Motor neuron (in vitro differentiated cells): ENCODE results near the gene SETBP1. TPM values are rescaled to one million over a fixed set of nuclear protein-coding genes. Genes with fewer than 3 reads are reported as not detected.

ENCODE experiments used
- ATAC-seq, 8 experiments: fragments of 200-7000 bp; cut with Tn5 transposase; replicated peaks in 6 of 8; 2 replicates each; pipeline ENCODE4 v1.8.0; 2021; ENCODE audit warnings: mild to moderate bottlenecking in 8 of 8, moderate library complexity in 8 of 8
- H3K27ac ChIP-seq, 2 donors: fragments of 250-450 bp; sonication (Bioruptor Pico); 2 replicates each; pipeline ENCODE4 v1.9.0; 2021; ENCODE audit warnings: antibody characterized with exemption in 2 of 2, mild to moderate bottlenecking in 2 of 2, moderate library complexity in 1 of 2
- H3K4me1 ChIP-seq, 2 donors: fragments of 250-450 bp; sonication (Bioruptor Pico); replicated peaks in 1 of 2; 2 replicates each; pipeline ENCODE4 v1.6.1; 2021; ENCODE audit warnings: antibody characterized with exemption in 2 of 2, mild to moderate bottlenecking in 2 of 2, moderate library complexity in 1 of 2
- H3K4me3 ChIP-seq, 5 donors: fragments of 250-450 bp; sonication (Bioruptor Pico); 2 replicates each; pipeline ENCODE4 v1.9.0; 2021; ENCODE audit warnings: antibody characterized with exemption in 5 of 5, mild to moderate bottlenecking in 5 of 5, moderate library complexity in 4 of 5
- WGBS, 10 experiments: fragments of 450-650 bp; shearing (Covaris generic); methylation state at CpG; one replicate each; pipeline ENCODE4 v1.0.0; 2022; 5-methylcytosine and 5-hydroxymethylcytosine counted together
- in situ Hi-C, 9 experiments: fragments of 400-800 bp; cut with MboI; loops; one replicate each; pipeline ENCODE4 v1.15.0; 2021; ENCODE audit warnings: low sequenced_read_pairs in 9 of 9, low pct_unique_long_range_greater_than_20kb in 2 of 9; ENCODE audit not compliant: unreplicated experiment in 9 of 9
- total RNA-seq, 8 experiments: library from RNA; unstranded; fragments of 300-600 nt; gene quantifications; 2 replicates each; pipeline versions ENCODE4 v1.2.3 to v1.2.4, GENCODE V29; 2022

SETBP1 gene
- total RNA-seq, 8 experiments from 2014 or later: 1.3 to 37.0 (median 27.5) TPM

- Histone ChIP-seq H3K4me1 (no peaks in the 10 kb centered on the region), H3K4me3 (no peak overlapping the region), H3K27ac (no peak overlapping the region)
- 88 to 100% (median 96%) methylated on average over 2 to 8 of the region's 8 CpGs; no CpG with 5 or more reads in 1 of the 10 experiments for whole genome bisulfite sequencing, 10 experiments
- in situ Hi-C loops: no loop called here
- ATAC-seq: no peak
Measured at GRCh38 chr18:44998360-44998759, 317.7 kb downstream of the SETBP1 start.

GRCh38 chr18:45004546-45005080 lies 323.9 kb downstream of the SETBP1 start:
- no peak overlapping the region for H3K4me3 ChIP-seq
- no peak for ATAC-seq
- H3K4me1 ChIP-seq: no peaks in the 10 kb centered on the region
- in situ Hi-C loops: no loop called here
- no peak overlapping the region for H3K27ac ChIP-seq
- WGBS, 10 experiments: 76 to 100% (median 100%) methylated on average over 1 to 3 of the region's 3 CpGs; no CpG with 5 or more reads in 5 of the 10 experiments

GRCh38 chr18:45006934-45007333 lies 326.2 kb downstream of the SETBP1 start:
- no peaks in the 10 kb centered on the region for H3K4me1 ChIP-seq
- 20 to 100% (median 83%) methylated on average over 1 to 2 of the region's 2 CpGs; no CpG with 5 or more reads in 1 of the 10 experiments for WGBS, 10 experiments
- no peak overlapping the region for H3K4me3 ChIP-seq
- in situ Hi-C loops: no loop called here
- ATAC-seq: no peak
- H3K27ac ChIP-seq: no peak overlapping the region

- Histone ChIP-seq H3K4me1 (no peaks in the 10 kb centered on the region), H3K4me3 (no peak overlapping the region), H3K27ac (no peak overlapping the region)
- ATAC-seq: no peak
- in situ Hi-C loops: no loop called here
- 75 to 100% (median 100%) methylated on average over 1 to 2 of the region's 2 CpGs; no CpG with 5 or more reads in 4 of the 10 experiments for WGBS, 10 experiments
Measured at GRCh38 chr18:45007531-45007930, 326.8 kb downstream of the SETBP1 start.

DNA sequence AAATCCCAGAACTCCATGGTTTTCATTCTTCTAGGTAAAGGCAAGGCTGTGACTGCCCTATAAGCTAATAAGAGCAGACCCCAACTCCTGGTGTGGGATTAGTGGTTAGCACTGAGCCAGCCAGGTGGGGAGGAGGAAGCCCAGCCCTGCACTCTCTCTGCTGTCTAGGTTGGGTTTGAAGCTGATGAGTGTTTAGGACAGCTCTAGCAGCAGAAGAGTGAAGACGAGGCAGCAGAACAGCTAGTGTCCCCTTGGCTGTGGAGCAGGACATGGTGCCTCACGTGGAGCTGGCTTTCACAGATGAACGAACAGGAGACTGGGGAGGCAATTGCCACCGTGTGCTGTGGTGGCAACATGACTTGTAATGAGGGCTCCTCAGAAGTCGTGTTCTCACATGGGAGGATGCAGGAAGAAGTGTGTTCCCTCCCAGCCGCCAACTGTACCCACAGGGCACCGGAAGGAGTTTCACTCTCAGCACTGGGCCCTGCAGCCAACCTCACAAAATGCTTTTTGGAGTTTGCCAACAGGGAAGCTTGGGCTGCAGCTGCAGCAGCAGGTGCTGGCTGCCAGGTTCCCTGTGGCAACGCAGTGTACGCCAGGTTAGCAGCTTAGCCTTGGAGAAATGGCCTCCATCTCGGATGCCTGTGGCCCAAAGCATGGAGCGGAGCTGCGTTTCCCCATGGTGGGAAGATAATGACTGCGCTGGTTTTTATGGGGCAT lies 328.2 kb downstream of the SETBP1 start:
- H3K27ac ChIP-seq: no peak overlapping the region
- WGBS, 10 experiments: 80 to 100% (median 93%) methylated on average over 1 to 13 of the region's 13 CpGs; no CpG with 5 or more reads in 4 of the 10 experiments
- in situ Hi-C loops: no loop called here
- no peak for ATAC-seq
- H3K4me1 ChIP-seq: peaks cover 5 to 6% of the 10 kb centered on the region in 2 donors
- no peak overlapping the region for H3K4me3 ChIP-seq

GRCh38 chr18:45009756-45010155 lies 329.1 kb downstream of the SETBP1 start:
- H3K4me1 ChIP-seq: peaks cover 12 to 15% of the 10 kb centered on the region in 2 donors
- no peak overlapping the region for H3K4me3 ChIP-seq
- 50 to 95% (median 86%) methylated on average over 1 to 4 of the region's 5 CpGs; no CpG with 5 or more reads in 1 of the 10 experiments for WGBS, 10 experiments
- in situ Hi-C loops: no loop called here
- no peak for ATAC-seq
- H3K27ac ChIP-seq: no peak overlapping the region

GRCh38 chr18:45012286-45012685 lies 331.6 kb downstream of the SETBP1 start:
- Histone ChIP-seq H3K27ac (no peak overlapping the region), H3K4me1 (peaks cover 33 to 38% of the 10 kb centered on the region in 2 donors), H3K4me3 (no peak overlapping the region)
- no peak for ATAC-seq
- in situ Hi-C loops: no loop called here
- 90 to 100% (median 93%) methylated on average over 1 to 3 of the region's 3 CpGs; no CpG with 5 or more reads in 6 of the 10 experiments for WGBS, 10 experiments

DNA sequence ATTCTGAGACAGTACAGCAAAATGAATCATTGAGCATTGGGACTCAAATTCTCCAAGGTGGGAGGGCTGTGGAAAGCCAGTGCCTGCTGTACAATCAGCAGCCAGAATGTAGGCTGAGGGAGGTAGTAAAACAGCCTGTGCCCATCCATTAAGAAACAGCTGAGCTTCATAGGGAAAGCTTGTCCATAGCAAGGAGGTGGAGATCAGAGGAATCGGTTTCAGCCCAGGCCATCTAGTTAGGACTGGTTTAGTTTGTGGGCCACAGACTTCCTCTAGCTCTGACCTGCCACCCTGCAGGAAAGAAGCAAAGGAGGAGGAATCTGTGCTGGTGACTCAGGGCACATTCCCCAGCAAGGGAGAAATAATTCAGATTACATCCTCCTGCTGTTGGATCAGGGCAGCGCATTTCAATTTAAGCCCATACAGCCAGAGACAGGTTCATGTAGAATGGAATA lies 333.4 kb downstream of the SETBP1 start:
- Histone ChIP-seq H3K4me3 (no peak overlapping the region), H3K27ac (peak overlapping the region; percentile 6 to 68), H3K4me1 (peaks cover 39 to 49% of the 10 kb centered on the region in 2 donors)
- peak in 7 of 8 experiments; percentile 18 to 78 (median 76) for ATAC-seq
- in situ Hi-C loops: no loop called here
- WGBS, 10 experiments: 17 to 100% (median 63%) methylated on average over 1 to 2 of the region's 2 CpGs; no CpG with 5 or more reads in 4 of the 10 experiments

GRCh38 chr18:45015788-45016128 lies 335.1 kb downstream of the SETBP1 start:
- WGBS, 10 experiments: 0 to 60% (median 0%) methylated on average over 1 of the region's 1 CpG; no CpG with 5 or more reads in 1 of the 10 experiments
- Histone ChIP-seq H3K4me3 (peak overlapping the region in 1 of 5 donors; percentile 21), H3K4me1 (peaks cover 39 to 49% of the 10 kb centered on the region in 2 donors), H3K27ac (peak overlapping the region; percentile 85 to 98)
- peak in 3 of 8 experiments; percentile 18 to 60 (median 58) for ATAC-seq
- in situ Hi-C loops: no loop called here

- no peak overlapping the region for H3K27ac ChIP-seq
- in situ Hi-C loops: no loop called here
- no peak for ATAC-seq
- peaks cover 28 to 42% of the 10 kb centered on the region in 2 donors for H3K4me1 ChIP-seq
- WGBS, 10 experiments: 80 to 100% (median 100%) methylated on average over 1 of the region's 1 CpG; no CpG with 5 or more reads in 1 of the 10 experiments
- no peak overlapping the region for H3K4me3 ChIP-seq
Measured at GRCh38 chr18:45019469-45019868, 338.8 kb downstream of the SETBP1 start.

GRCh38 chr18:45023519-45023918 lies 342.8 kb downstream of the SETBP1 start:
- WGBS, 10 experiments: 13 to 100% (median 82%) methylated on average over 1 to 5 of the region's 5 CpGs; no CpG with 5 or more reads in 1 of the 10 experiments
- ATAC-seq: peak in 3 of 8 experiments; percentile 32 to 72 (median 59)
- in situ Hi-C loops: no loop called here

DNA sequence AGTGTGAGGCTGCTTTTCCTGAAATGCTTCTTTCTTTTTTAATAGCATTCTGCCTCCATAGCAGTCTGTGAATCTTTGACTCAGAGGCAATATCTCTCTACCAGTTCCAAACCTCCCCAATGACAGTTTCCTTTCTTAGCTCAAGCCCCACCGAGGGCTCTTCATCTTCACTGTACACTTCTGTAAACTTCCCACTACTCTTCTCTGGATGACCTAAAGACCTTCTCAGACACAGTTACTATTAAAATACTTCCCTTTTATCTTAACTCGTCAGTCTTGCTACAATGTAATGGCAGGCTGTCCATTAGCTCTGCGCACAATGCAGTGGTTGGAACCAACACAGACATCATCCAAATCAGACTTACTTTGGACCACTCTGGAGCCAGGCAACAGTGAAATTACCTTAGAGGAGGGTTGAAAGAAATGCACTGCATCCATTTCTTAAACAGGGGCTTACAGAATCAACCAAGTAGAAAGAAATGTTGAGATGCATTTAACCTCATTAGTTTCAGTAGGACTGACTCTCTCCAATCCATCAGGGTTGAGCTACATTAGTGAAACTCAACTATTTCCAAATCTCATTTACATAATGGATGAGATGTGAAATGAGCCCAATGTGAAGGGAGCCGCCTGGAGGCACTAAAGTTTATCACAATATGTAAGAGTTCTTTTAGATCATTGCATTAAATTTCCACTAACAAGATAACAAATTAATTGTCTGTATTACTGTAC lies 343.8 kb downstream of the SETBP1 start:
- peaks cover 6 to 21% of the 10 kb centered on the region in 2 donors for H3K4me1 ChIP-seq
- H3K27ac ChIP-seq: no peak overlapping the region
- WGBS, 10 experiments: 62 to 100% (median 87%) methylated on average over 1 to 4 of the region's 4 CpGs
- ATAC-seq: peak in 5 of 8 experiments; percentile 29 to 64 (median 47)
- in situ Hi-C loops: loop anchor here in 1 of 9 experiments (25.0 kb wide), 1 partner anchor 363 kb away; no protein-coding TSS in a partner anchor
- no peak overlapping the region for H3K4me3 ChIP-seq

More at GRCh38 chr18:45023519-45023918, 342.8 kb downstream of the SETBP1 start:
- Histone ChIP-seq H3K4me3 (no peak overlapping the region), H3K27ac (no peak overlapping the region), H3K4me1 (peaks cover 6 to 21% of the 10 kb centered on the region in 2 donors)

GRCh38 chr18:45025089-45025450 lies 344.4 kb downstream of the SETBP1 start:
- in situ Hi-C loops: loop anchor here in 1 of 9 experiments (25.0 kb wide), 1 partner anchor 362 kb away; no protein-coding TSS in a partner anchor
- 71 to 100% (median 88%) methylated on average over 1 to 3 of the region's 4 CpGs; no CpG with 5 or more reads in 5 of the 10 experiments for WGBS, 10 experiments
- H3K27ac ChIP-seq: no peak overlapping the region
- H3K4me3 ChIP-seq: no peak overlapping the region
- peaks cover 6 to 21% of the 10 kb centered on the region in 2 donors for H3K4me1 ChIP-seq
- peak in 4 of 8 experiments; percentile 25 to 68 (median 46) for ATAC-seq
